Activated T-helper 1 cell treated with Interleukin-2 at 50 U/mL for 16 hours (primary cell): Measurements from ENCODE around the gene CDH23.

ENCODE experiments used
- DNase-seq: peaks from one replicate; pipeline ENCODE4 v3.0.0-alpha.2; 2020; ENCODE audit warnings: low read depth

CDH23 gene

GRCh38 chr10:71802235-71802634, 405.5 kb downstream of the CDH23 start:
- no peak for DNase-seq

- no peak for DNase-seq
These were observed 406.2 kb downstream of the CDH23 start for GRCh38 chr10:71802715-71803488.

GRCh38 chr10:71804077-71804476, 407.4 kb downstream of the CDH23 start:
- no peak for DNase-seq

GRCh38 chr10:71805776-71806703, 409.3 kb downstream of the CDH23 start:
- DNase-seq: no peak

GRCh38 chr10:71806704-71807556, 410.2 kb downstream of the CDH23 start:
- no peak for DNase-seq

- no peak for DNase-seq
These were observed 411.1 kb downstream of the CDH23 start for GRCh38 chr10:71807557-71808510.

- DNase-seq: no peak
These were observed 412.9 kb downstream of the CDH23 start for GRCh38 chr10:71809628-71810027.

GRCh38 chr10:71810048-71810750, 413.5 kb downstream of the CDH23 start:
- DNase-seq: no peak

- DNase-seq: no peak
These were observed 414.6 kb downstream of the CDH23 start for GRCh38 chr10:71811351-71811750.

- peak; percentile 69 for DNase-seq
These were observed 415.5 kb downstream of the CDH23 start for GRCh38 chr10:71812016-71812912.

- no peak for DNase-seq
These were observed 416.3 kb downstream of the CDH23 start for GRCh38 chr10:71812913-71813590.

- no peak for DNase-seq
These were observed 418.2 kb downstream of the CDH23 start for GRCh38 chr10:71814922-71815411.

- DNase-seq: no peak
These were observed 418.9 kb downstream of the CDH23 start for GRCh38 chr10:71815515-71816130.

GRCh38 chr10:71816421-71816851, 419.7 kb downstream of the CDH23 start:
- no peak for DNase-seq

- no peak for DNase-seq
These were observed 420.4 kb downstream of the CDH23 start for GRCh38 chr10:71816936-71817618.

- DNase-seq: no peak
These were observed 421.3 kb downstream of the CDH23 start for GRCh38 chr10:71817831-71818655.
